Activated CD4-positive, alpha-beta T cell treated with anti-CD3 and anti-CD28 coated beads, Interleukin-2, amount 10 ng/mL, durations not matched to agents 7 days and 5 days (primary cell): ENCODE measurements around the gene SGCB. TPM values are rescaled to one million over a fixed set of nuclear protein-coding genes. Genes with fewer than 3 reads are reported as not detected.
"Not testable (repeated sequence)": the region's sequence is repeated elsewhere in the genome, so short reads cannot be mapped to it uniquely, and the experiment has no call there.

Source experiments
- CTCF ChIA-PET: fragments of 350-600 bp; sonication (Branson Sonifier 250); formaldehyde crosslinking; loops from one replicate; lab custom pipeline; 2021; ENCODE audit warnings: antibody characterized with exemption; lab: Charles Lee
- POLR2A ChIA-PET: fragments of 350-600 bp; sonication (Branson Sonifier 250); formaldehyde crosslinking; loops from one replicate; lab custom pipeline; 2021; ENCODE audit warnings: antibody characterized with exemption; lab: Charles Lee
- DNase-seq: peaks from one replicate; pipeline ENCODE4 v3.0.0-alpha.2; 2020
- H3K27ac Mint-ChIP-seq: one replicate; pipeline ENCODE4 v1.8.0; 2021; ENCODE audit warnings: mild to moderate bottlenecking, moderate library complexity, mixed read lengths
- H3K27me3 Mint-ChIP-seq: one replicate; pipeline ENCODE4 v1.8.0; 2021; ENCODE audit warnings: mixed read lengths
- H3K36me3 Mint-ChIP-seq: one replicate; pipeline ENCODE4 v1.8.0; 2021; ENCODE audit warnings: low read depth, mixed read lengths
- H3K4me1 Mint-ChIP-seq: one replicate; pipeline ENCODE4 v1.8.0; 2021; ENCODE audit warnings: mixed read lengths
- H3K4me3 Mint-ChIP-seq: one replicate; pipeline ENCODE4 v1.8.0; 2021; ENCODE audit warnings: mild to moderate bottlenecking, moderate library complexity, mixed read lengths
- H3K9me3 Mint-ChIP-seq: one replicate; pipeline ENCODE4 v1.8.0; 2021; ENCODE audit warnings: mixed read lengths
- total RNA-seq, 2 experiments: library from RNA; stranded (reverse); gene quantifications; one replicate each; pipeline ENCODE4 v1.2.3, GENCODE V29; 2021

SGCB gene
- 10 to 100 TPM; 14.2 to 15.2 TPM for total RNA-seq

GRCh38 chr4:52038103-52038912 lies at the start of gene SGCB:
SGCB (minus strand) TSS chr4:52038299; CDS start chr4:52038259, 40 bp downstream.
- Mint-ChIP-seq H3K4me1 (peaks cover 30% of the 10 kb centered on the region), H3K27me3 (peaks cover 38% of the 10 kb centered on the region), H3K27ac (peak within 1 kb of the TSS; percentile 81), H3K4me3 (peak within 1 kb of the TSS; percentile 81), H3K36me3 (peaks cover 10% of the 10 kb centered on the region), H3K9me3 (no peaks in the 10 kb centered on the region)
- DNase-seq = peak; percentile 73
- ChIA-PET CTCF (no interaction called here), POLR2A (no interaction called here)

- H3K27ac Mint-ChIP-seq, H3K27me3 Mint-ChIP-seq, H3K4me1 Mint-ChIP-seq, DNase-seq, H3K4me3 Mint-ChIP-seq, POLR2A ChIA-PET, H3K9me3 Mint-ChIP-seq, H3K36me3 Mint-ChIP-seq, CTCF ChIA-PET: not testable (repeated sequence)
These were observed 48.3 kb upstream of the SGCB start for GRCh38 chr4:52086425-52086824.

- no peak for DNase-seq
- Mint-ChIP-seq H3K27me3 (peaks cover 33% of the 10 kb centered on the region), H3K4me1 (no peaks in the 10 kb centered on the region), H3K27ac (no peak overlapping the region), H3K36me3 (no peaks in the 10 kb centered on the region), H3K4me3 (no peak overlapping the region), H3K9me3 (no peaks in the 10 kb centered on the region)
- CTCF ChIA-PET = no interaction called here
- POLR2A ChIA-PET = no interaction called here
These were observed 43.1 kb upstream of the SGCB start for GRCh38 chr4:52081216-52081615.

- Mint-ChIP-seq H3K4me3 (no peak overlapping the region), H3K27me3 (peaks cover 40% of the 10 kb centered on the region), H3K4me1 (no peaks in the 10 kb centered on the region), H3K36me3 (no peaks in the 10 kb centered on the region), H3K9me3 (no peaks in the 10 kb centered on the region), H3K27ac (no peak overlapping the region)
- ChIA-PET POLR2A (no interaction called here), CTCF (no interaction called here)
- no peak for DNase-seq
These were observed 41.6 kb upstream of the SGCB start for GRCh38 chr4:52079659-52080058.

- Mint-ChIP-seq H3K27ac (no peak overlapping the region), H3K36me3 (no peaks in the 10 kb centered on the region), H3K9me3 (no peaks in the 10 kb centered on the region), H3K4me3 (no peak overlapping the region), H3K27me3 (peaks cover 38% of the 10 kb centered on the region), H3K4me1 (no peaks in the 10 kb centered on the region)
- DNase-seq = no peak
- CTCF ChIA-PET = no interaction called here
- POLR2A ChIA-PET = no interaction called here
These were observed 38.6 kb upstream of the SGCB start for GRCh38 chr4:52076731-52077130.

GRCh38 chr4:52071791-52072546 lies 33.9 kb upstream of the SGCB start:
- CTCF ChIA-PET = no interaction called here
- Mint-ChIP-seq H3K27me3 (peaks cover 23% of the 10 kb centered on the region), H3K36me3 (no peaks in the 10 kb centered on the region), H3K9me3 (no peaks in the 10 kb centered on the region), H3K4me1 (no peaks in the 10 kb centered on the region), H3K27ac (no peak overlapping the region), H3K4me3 (no peak overlapping the region)
- POLR2A ChIA-PET = no interaction called here
- DNase-seq = no peak

GRCh38 chr4:52069571-52069970 lies 31.5 kb upstream of the SGCB start:
- peaks cover 13% of the 10 kb centered on the region for H3K27me3 Mint-ChIP-seq
- H3K4me3 Mint-ChIP-seq = no peak overlapping the region
- H3K36me3 Mint-ChIP-seq = no peaks in the 10 kb centered on the region
- DNase-seq = no peak
- no peaks in the 10 kb centered on the region for H3K4me1 Mint-ChIP-seq
- ChIA-PET CTCF (no interaction called here), POLR2A (no interaction called here)
- no peak overlapping the region for H3K27ac Mint-ChIP-seq
- no peaks in the 10 kb centered on the region for H3K9me3 Mint-ChIP-seq

GRCh38 chr4:52059372-52059771 lies 21.3 kb upstream of the SGCB start:
- Mint-ChIP-seq H3K36me3 (no peaks in the 10 kb centered on the region), H3K9me3 (no peaks in the 10 kb centered on the region), H3K27me3 (peaks cover 26% of the 10 kb centered on the region), H3K4me1 (no peaks in the 10 kb centered on the region), H3K27ac (no peak overlapping the region), H3K4me3 (no peak overlapping the region)
- ChIA-PET CTCF (no interaction called here), POLR2A (no interaction called here)
- DNase-seq = no peak

GRCh38 chr4:52058275-52058674 lies 20.2 kb upstream of the SGCB start:
- Mint-ChIP-seq H3K4me3 (no peak overlapping the region), H3K36me3 (no peaks in the 10 kb centered on the region), H3K27ac (no peak overlapping the region), H3K4me1 (no peaks in the 10 kb centered on the region), H3K9me3 (no peaks in the 10 kb centered on the region), H3K27me3 (peaks cover 32% of the 10 kb centered on the region)
- CTCF ChIA-PET = no interaction called here
- POLR2A ChIA-PET = no interaction called here
- no peak for DNase-seq

- Mint-ChIP-seq H3K4me3 (no peak overlapping the region), H3K36me3 (no peaks in the 10 kb centered on the region), H3K27me3 (peaks cover 39% of the 10 kb centered on the region), H3K9me3 (no peaks in the 10 kb centered on the region), H3K27ac (no peak overlapping the region), H3K4me1 (peaks cover 4% of the 10 kb centered on the region)
- POLR2A ChIA-PET = no interaction called here
- DNase-seq = no peak
- CTCF ChIA-PET = interaction anchor here (0.7 kb wide), 1 partner anchor 113 kb away, joined by 4 read pairs; no protein-coding TSS in a partner anchor
These were observed 19.1 kb upstream of the SGCB start for GRCh38 chr4:52057196-52057595.

- DNase-seq = no peak
- peaks cover 53% of the 10 kb centered on the region for H3K27me3 Mint-ChIP-seq
- no peak overlapping the region for H3K4me3 Mint-ChIP-seq
- H3K4me1 Mint-ChIP-seq = peaks cover 15% of the 10 kb centered on the region
- no peaks in the 10 kb centered on the region for H3K36me3 Mint-ChIP-seq
- POLR2A ChIA-PET = no interaction called here
- CTCF ChIA-PET = no interaction called here
- H3K27ac Mint-ChIP-seq = no peak overlapping the region
- H3K9me3 Mint-ChIP-seq = no peaks in the 10 kb centered on the region
These were observed 16.2 kb upstream of the SGCB start for GRCh38 chr4:52054254-52054653.

GRCh38 chr4:52052475-52052780 lies 14.3 kb upstream of the SGCB start:
- Mint-ChIP-seq H3K9me3 (no peaks in the 10 kb centered on the region), H3K36me3 (no peaks in the 10 kb centered on the region), H3K27ac (no peak overlapping the region), H3K27me3 (peaks cover 63% of the 10 kb centered on the region), H3K4me1 (peaks cover 15% of the 10 kb centered on the region), H3K4me3 (no peak overlapping the region)
- CTCF ChIA-PET = no interaction called here
- no peak for DNase-seq
- POLR2A ChIA-PET = no interaction called here

- Mint-ChIP-seq H3K27ac (no peak overlapping the region), H3K4me1 (peaks cover 15% of the 10 kb centered on the region), H3K27me3 (peaks cover 66% of the 10 kb centered on the region), H3K36me3 (no peaks in the 10 kb centered on the region), H3K4me3 (peak overlapping the region; percentile 72), H3K9me3 (no peaks in the 10 kb centered on the region)
- ChIA-PET POLR2A (no interaction called here), CTCF (no interaction called here)
- no peak for DNase-seq
These were observed 13.7 kb upstream of the SGCB start for GRCh38 chr4:52051615-52052474.
